HFFc6 (cell line): ENCODE results near the gene FLNC. TPM values are rescaled to one million over a fixed set of nuclear protein-coding genes. Genes with fewer than 3 reads are reported as not detected.

Experiments used
- DNase-seq: peaks from one replicate; pipeline ENCODE4 v3.0.0-alpha.2; 2018
- H3K27ac Mint-ChIP-seq: 2 replicates; pipeline ENCODE4 v1.8.0; 2020; ENCODE audit warnings: mild to moderate bottlenecking, mixed read lengths
- H3K27me3 Mint-ChIP-seq: 2 replicates; pipeline ENCODE4 v1.8.0; 2021; ENCODE audit warnings: mild to moderate bottlenecking, moderate library complexity, mixed read lengths; ENCODE audit not compliant: insufficient read depth
- H3K36me3 Mint-ChIP-seq: 2 replicates; pipeline ENCODE4 v1.8.0; 2021; ENCODE audit warnings: low read depth, mixed read lengths
- H3K4me1 Mint-ChIP-seq: 2 replicates; pipeline ENCODE4 v1.8.0; 2020; ENCODE audit warnings: low read depth, mixed read lengths
- H3K4me3 Mint-ChIP-seq: 2 replicates; pipeline ENCODE4 v1.8.0; 2020; ENCODE audit warnings: mild to moderate bottlenecking, moderate library complexity, mixed read lengths
- H3K9me3 Mint-ChIP-seq: 2 replicates; pipeline ENCODE4 v1.8.0; 2020; ENCODE audit warnings: mild to moderate bottlenecking, mixed read lengths
- total RNA-seq, 6 experiments: library from RNA; stranded (reverse); fragmentation: NEBNext Ultra II Directional; extraction: Animal tissue kit (Norgen Biotek cat#: 25700); gene quantifications; 2 replicates in 1 of 6; 3 replicates in 5 of 6; pipeline ENCODE4 v1.2.3, GENCODE V29; 2021
- TF ChIP-seq, protein P1 (sequence below): fragments of 200-600 bp; sonication (generic); IDR thresholded peaks from 2 replicates; pipeline ENCODE4 v1.5.0; 2021; ENCODE audit warnings: antibody characterized with exemption, mild to moderate bottlenecking

FLNC gene
- total RNA-seq, 6 experiments from 2014 or later: 492 to 540 (median 512) TPM

DNA sequence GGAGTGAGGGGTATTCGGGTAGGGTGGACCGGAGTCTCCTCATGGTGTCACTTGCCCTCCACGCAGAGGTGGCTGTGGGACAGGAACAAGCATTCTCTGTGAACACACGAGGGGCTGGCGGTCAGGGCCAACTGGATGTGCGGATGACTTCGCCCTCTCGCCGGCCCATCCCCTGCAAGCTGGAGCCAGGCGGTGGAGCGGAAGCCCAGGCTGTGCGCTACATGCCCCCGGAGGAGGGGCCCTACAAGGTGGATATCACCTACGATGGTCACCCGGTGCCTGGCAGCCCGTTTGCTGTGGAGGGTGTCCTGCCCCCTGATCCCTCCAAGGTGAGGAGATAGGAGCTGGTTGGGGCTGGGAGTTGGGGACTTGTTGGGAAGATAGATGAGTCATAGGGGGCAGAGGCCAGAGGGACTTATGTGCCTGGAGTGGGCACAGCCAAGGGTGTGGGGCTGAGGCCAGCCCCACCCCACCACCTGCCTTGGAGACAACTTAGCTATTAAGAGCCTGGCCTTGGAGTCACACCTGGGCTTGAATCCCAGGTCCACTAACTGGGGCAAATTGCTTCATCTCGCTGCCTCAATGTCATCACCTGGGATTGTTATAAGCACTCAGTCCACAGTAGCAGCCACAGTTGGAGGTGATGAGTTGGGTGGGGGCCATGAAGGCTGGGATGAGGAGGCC is 13.9 kb downstream of the FLNC start:
- Mint-ChIP-seq H3K36me3 (peaks cover 27% of the 10 kb centered on the region), H3K9me3 (no peaks in the 10 kb centered on the region), H3K4me3 (no peak overlapping the region), H3K27me3 (peaks cover 14% of the 10 kb centered on the region), H3K4me1 (no peaks in the 10 kb centered on the region), H3K27ac (no peak overlapping the region)
- TF ChIP-seq, protein P1, sequence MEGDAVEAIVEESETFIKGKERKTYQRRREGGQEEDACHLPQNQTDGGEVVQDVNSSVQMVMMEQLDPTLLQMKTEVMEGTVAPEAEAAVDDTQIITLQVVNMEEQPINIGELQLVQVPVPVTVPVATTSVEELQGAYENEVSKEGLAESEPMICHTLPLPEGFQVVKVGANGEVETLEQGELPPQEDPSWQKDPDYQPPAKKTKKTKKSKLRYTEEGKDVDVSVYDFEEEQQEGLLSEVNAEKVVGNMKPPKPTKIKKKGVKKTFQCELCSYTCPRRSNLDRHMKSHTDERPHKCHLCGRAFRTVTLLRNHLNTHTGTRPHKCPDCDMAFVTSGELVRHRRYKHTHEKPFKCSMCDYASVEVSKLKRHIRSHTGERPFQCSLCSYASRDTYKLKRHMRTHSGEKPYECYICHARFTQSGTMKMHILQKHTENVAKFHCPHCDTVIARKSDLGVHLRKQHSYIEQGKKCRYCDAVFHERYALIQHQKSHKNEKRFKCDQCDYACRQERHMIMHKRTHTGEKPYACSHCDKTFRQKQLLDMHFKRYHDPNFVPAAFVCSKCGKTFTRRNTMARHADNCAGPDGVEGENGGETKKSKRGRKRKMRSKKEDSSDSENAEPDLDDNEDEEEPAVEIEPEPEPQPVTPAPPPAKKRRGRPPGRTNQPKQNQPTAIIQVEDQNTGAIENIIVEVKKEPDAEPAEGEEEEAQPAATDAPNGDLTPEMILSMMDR: no peak
- no peak for DNase-seq

DNA sequence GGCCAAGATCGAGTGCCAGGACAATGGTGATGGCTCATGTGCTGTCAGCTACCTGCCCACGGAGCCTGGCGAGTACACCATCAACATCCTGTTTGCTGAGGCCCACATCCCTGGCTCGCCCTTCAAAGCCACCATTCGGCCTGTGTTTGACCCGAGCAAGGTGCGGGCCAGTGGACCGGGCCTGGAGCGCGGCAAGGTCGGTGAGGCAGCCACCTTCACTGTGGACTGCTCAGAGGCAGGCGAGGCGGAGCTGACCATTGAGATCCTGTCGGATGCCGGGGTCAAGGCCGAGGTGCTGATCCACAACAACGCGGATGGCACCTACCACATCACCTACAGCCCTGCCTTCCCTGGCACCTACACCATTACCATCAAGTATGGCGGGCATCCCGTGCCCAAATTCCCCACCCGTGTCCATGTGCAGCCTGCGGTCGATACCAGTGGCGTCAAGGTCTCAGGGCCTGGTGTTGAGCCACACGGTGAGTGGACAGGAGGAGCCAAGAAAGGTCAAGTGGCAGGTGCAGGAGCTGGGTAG is 14.6 kb downstream of the FLNC start:
- no peaks in the 10 kb centered on the region for H3K4me1 Mint-ChIP-seq
- H3K27ac Mint-ChIP-seq: no peak overlapping the region
- TF ChIP-seq, protein P1: no peak
- DNase-seq: no peak
- H3K4me3 Mint-ChIP-seq: no peak overlapping the region
- H3K27me3 Mint-ChIP-seq: peaks cover 11% of the 10 kb centered on the region
- peaks cover 23% of the 10 kb centered on the region; the same call in 1 of the 2 replicates for H3K36me3 Mint-ChIP-seq
- H3K9me3 Mint-ChIP-seq: no peaks in the 10 kb centered on the region

DNA sequence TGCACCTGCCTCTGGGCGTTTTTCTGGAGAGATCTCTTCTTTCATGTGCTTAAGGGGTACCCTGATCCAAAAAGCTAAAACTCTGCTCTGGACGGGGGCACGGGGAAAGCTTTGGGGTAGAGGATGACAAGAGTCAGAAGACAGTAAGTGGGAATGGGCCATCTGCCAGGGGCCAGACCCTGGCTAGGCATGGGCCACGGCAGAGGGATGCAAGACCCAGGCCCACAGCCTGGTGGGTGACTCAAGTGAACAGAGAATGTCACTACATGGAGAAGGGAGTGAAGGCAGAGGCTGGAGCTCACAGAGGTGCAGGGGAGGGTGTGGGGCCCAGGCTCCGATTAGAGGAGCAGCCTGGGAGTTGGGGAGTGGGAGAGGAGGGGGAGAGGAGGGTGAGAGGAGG is 15.3 kb downstream of the FLNC start:
- Mint-ChIP-seq H3K36me3 (peaks cover 23% of the 10 kb centered on the region; the same call in 1 of the 2 replicates), H3K9me3 (no peaks in the 10 kb centered on the region), H3K27ac (peak overlapping the region; percentile 73), H3K4me1 (no peaks in the 10 kb centered on the region), H3K27me3 (peaks cover 15% of the 10 kb centered on the region), H3K4me3 (no peak overlapping the region)
- TF ChIP-seq, protein P1: no peak
- DNase-seq: no peak

DNA sequence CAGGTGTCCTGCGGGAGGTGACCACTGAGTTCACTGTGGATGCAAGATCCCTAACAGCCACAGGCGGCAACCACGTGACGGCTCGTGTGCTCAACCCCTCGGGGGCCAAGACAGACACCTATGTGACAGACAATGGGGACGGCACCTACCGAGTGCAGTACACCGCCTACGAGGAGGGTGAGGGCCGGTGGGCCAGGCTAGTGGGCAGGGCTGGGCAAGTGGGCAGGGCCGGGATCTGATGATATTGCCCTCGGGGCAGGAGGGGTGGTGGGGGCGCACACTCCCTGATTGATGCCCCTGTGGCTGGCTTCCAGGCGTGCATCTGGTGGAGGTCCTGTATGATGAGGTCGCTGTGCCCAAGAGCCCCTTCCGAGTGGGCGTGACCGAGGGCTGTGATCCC is 15.8 kb downstream of the FLNC start:
- no peak for DNase-seq
- Mint-ChIP-seq H3K27me3 (peaks cover 15% of the 10 kb centered on the region), H3K4me3 (no peak overlapping the region), H3K4me1 (no peaks in the 10 kb centered on the region), H3K36me3 (peaks cover 23% of the 10 kb centered on the region; the same call in 1 of the 2 replicates), H3K27ac (no peak overlapping the region), H3K9me3 (no peaks in the 10 kb centered on the region)
- TF ChIP-seq, protein P1: no peak

DNA sequence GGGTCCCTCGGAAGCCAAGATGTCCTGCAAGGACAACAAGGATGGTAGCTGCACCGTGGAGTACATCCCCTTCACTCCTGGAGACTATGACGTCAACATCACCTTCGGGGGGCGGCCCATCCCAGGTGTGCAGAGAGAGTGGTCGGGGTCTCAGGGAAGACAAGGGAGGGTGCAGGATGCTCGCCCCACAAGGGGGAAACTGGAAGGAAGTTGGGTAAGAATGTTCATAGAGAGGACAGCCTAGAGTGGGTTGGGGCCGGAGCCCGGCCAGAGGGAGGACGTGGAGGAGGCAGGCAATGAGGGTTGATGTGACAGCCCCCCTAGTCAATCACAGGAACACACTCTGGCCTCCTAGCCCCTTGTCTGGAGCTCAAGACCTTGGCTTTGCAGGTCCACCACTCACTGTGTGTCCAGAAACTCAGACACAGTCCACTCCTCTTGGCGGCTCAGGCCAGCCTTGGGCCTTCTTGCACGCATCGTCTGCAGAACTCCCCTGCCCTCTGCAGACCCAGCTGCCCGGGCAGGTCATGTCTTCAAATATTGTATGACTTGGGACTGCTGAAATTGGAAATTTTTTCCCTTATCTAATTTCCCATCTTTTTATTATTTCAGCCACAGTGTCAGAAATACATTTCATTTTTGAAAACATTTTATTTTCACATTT is 16.7 kb downstream of the FLNC start:
- Mint-ChIP-seq H3K4me3 (no peak overlapping the region), H3K27me3 (peaks cover 17% of the 10 kb centered on the region), H3K36me3 (peaks cover 23% of the 10 kb centered on the region; the same call in 1 of the 2 replicates), H3K9me3 (no peaks in the 10 kb centered on the region), H3K27ac (no peak overlapping the region), H3K4me1 (no peaks in the 10 kb centered on the region)
- DNase-seq: no peak
- TF ChIP-seq, protein P1: no peak
